PC-9 (cell line): ENCODE results near the gene ITSN1.

ENCODE experiments used
- EZH2 ChIP-seq: fragments of 200-600 bp; sonication (generic); IDR thresholded peaks from 2 replicates; pipeline ENCODE4 v1.8.0; 2017; ENCODE audit warnings: antibody characterized with exemption, low read depth
- TF ChIP-seq, protein P1 (sequence below): fragments of 200-600 bp; sonication (generic); conservative IDR thresholded peaks from 2 replicates; pipeline ENCODE4 v1.6.1; 2017; ENCODE audit warnings: mixed run types, antibody characterized with exemption, mild to moderate bottlenecking, moderate library complexity

DNA sequence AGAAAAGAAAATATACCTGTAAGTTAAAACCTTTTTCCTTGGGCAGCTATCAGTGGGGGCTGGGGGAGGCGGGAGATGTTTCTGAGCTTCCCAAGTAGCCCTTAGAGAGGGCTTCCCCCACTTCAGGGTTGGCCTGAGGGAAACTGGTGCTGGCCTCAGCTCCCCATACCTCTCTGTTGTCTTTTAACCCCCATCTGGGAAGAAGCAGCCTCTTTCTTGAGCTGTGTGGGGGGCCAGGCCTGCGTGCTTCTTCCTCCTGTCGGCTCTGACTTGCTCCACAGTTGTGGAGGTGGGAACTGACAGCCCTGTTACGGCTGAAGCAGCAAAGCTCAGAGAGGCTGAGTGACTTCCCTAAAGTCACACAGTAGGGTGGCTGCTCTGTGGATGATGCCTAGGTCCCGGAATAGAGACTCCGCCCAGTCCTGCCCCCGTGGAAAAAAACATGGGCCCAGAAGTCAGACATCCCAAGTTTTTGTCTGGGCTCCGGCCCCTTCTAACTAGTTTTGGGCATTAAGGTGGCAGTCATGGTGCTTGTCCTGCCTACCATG, 218.1 kb downstream of the ITSN1 start:
- TF ChIP-seq, protein P1, sequence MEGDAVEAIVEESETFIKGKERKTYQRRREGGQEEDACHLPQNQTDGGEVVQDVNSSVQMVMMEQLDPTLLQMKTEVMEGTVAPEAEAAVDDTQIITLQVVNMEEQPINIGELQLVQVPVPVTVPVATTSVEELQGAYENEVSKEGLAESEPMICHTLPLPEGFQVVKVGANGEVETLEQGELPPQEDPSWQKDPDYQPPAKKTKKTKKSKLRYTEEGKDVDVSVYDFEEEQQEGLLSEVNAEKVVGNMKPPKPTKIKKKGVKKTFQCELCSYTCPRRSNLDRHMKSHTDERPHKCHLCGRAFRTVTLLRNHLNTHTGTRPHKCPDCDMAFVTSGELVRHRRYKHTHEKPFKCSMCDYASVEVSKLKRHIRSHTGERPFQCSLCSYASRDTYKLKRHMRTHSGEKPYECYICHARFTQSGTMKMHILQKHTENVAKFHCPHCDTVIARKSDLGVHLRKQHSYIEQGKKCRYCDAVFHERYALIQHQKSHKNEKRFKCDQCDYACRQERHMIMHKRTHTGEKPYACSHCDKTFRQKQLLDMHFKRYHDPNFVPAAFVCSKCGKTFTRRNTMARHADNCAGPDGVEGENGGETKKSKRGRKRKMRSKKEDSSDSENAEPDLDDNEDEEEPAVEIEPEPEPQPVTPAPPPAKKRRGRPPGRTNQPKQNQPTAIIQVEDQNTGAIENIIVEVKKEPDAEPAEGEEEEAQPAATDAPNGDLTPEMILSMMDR, result no peak
- no peak for TF ChIP-seq EZH2
